Ammon's horn (tissue), 1 donor: ENCODE results near the gene ARAP2.
A peak's percentile ranks its signal among the peaks of the same experiment; 100 is the strongest.
"Not testable (repeated sequence)": the region's sequence is repeated elsewhere in the genome, so short reads cannot be mapped to it uniquely, and the experiment has no call there.

ENCODE experiments used
- DNase-seq: peaks from one replicate; pipeline ENCODE4 v3.0.0-alpha.2; 2016; ENCODE audit warnings: low spot score

The ARAP2 gene

DNA sequence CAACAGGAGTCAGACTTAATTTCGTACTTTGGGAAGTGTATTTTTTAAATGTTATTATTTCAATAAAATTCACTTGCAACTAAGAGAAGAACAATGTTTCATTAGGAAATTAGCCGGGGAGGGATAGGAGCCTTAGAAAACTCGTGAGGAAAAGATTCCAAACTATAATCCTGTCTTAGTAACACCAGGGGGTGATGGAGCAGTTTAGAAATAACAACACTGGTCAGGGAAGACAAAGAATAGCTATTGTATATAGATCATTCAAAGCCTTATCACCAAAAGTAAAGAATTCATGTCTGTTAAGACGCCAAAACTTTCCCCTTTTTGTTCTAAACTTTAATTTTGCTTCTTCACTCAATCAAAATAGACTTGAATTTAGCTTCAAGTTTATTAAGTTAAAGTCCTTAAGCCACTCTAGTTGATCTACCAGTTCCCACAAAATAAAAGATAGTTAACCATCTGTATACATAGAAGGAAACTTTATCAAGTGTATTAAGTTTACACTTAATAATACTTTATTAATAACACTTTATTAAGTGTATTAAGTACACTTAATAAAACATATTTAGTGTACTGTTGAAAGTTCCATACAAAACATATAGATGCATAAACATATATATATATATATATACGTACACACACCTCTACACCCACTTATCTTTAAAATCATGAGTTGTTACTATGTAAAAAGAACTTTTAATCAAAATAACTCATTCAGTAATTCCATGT lies 60.5 kb downstream of the ARAP2 start:
- no peak for DNase-seq

DNA sequence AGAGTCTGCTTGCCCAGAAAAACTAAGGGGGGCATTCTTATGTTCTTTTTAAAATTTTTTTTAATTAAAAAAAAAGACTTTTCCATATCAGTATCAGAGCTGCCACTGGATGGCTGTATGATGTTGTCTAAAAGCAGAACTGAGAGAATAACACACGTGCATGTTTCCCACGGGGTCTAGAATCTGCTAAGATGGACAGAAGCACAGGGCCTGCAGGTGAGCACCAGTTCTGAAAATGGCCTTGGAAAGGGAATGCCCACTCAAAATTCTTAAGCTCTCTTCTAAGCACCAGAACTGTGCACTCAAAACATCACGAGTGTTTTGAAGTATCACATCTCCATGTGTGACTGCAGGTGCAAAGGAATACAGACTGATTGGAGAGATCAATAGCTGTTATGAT lies 61.1 kb downstream of the ARAP2 start:
- no peak for DNase-seq

DNA sequence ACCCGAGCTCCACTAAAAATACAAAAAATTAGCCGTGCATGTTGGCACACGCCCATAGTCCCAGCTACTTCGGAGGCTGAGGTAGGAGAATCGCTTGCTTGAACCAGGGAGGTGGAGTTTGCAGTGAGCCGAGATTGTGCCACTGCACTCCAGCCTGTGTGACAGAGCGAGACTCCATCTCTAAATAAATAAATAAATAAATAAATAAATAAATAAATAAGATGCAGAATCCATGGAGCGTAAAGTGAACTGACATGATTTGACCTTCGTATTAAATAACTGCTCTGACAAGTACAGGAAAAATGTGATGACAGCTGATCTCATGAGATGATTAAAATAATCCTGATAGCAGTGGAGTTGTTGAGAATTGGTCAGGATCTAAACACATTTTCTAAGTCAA lies 62.0 kb downstream of the ARAP2 start:
- DNase-seq = not testable (repeated sequence)

DNA sequence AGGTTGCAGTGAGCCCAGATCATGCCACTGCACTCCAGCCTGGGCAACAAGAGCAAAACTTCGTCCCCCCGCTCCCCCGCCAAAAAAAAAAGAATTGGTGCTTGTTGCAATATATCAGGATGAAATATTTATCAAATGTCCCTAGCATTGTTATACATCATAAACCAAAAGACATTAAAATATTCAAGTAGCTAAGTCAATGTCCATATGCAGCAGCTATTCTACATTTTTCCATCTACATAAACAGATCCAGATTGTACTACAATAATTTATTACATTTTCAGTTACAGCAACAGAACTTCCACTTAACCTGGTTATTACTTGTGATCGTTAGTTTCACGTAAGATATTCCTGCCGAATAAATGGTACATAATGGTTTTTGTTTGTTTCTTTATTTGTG lies 64.1 kb downstream of the ARAP2 start:
- no peak for DNase-seq

DNA sequence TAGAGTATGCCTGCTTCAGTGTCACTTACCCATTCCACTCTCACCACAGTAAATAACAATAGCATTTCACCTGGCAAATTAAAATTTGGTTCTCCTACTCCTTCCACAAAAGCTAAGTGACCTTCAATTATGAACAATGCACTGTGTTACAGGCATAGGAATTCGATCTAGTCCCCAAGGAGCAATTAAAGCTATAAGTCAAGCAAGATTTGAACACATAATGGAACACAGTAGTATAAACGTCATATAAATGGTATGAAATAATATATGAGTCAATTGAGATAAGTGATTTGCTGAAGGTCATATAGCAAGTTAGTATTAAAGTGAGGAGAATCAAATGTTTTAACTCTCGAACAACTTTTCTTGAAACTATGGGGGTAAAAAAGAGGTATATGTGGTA lies 65.8 kb downstream of the ARAP2 start:
- no peak for DNase-seq

DNA sequence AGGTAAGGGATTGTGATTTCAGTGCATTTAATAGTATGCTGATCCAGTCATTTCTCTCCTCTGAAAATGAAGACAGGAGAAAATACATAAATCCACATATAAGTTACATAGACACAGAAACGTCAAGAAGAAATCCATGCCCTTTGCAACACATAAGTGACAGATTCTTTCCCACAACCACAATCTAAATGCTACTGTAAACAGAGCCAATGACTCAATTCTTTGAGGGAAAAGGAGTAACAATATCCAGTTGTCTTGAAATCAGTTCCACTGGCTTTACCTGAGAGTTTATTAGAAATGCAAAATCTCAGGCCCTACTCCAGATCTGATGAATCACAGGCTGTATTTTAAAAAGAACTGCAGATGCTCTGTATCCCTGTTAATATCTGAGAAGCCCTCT lies 66.4 kb downstream of the ARAP2 start:
- DNase-seq = no peak

DNA sequence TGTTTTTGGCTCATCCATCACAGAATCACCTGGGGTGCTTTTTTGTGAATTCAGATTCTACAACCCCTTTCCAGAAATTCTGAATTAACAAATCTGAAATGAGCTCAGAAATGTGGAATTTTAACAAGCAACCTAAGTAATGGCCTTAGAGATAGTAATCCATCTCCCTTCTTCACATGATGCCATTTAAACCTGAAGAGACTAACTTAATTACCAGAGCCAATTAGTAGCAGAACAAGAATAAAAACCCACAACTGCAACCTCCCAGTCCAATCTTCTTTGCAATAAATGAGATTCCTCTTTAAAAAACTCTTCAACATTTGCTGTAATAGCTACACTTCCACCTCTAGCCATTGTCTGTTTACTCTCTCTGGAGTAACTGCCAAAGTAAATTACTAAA lies 69.7 kb downstream of the ARAP2 start:
- no peak for DNase-seq

DNA sequence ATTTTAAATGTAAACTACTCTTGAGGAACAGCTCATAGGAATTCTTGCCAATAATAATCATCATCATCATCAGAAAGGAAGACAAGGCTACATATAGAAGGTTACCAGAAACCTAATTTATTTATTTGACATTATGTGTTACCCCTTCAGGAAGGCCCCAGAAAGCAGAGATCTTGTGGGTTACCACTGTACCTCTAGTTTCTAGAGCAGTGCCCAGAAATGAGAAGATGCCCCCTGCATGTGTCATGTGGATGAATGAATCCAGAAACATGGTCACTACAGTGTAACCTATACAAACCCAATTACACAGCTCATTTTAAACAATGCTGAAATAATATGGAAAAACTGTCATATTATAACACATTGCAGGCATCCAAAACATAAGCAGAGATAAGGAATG lies 70.4 kb downstream of the ARAP2 start:
- no peak for DNase-seq

DNA sequence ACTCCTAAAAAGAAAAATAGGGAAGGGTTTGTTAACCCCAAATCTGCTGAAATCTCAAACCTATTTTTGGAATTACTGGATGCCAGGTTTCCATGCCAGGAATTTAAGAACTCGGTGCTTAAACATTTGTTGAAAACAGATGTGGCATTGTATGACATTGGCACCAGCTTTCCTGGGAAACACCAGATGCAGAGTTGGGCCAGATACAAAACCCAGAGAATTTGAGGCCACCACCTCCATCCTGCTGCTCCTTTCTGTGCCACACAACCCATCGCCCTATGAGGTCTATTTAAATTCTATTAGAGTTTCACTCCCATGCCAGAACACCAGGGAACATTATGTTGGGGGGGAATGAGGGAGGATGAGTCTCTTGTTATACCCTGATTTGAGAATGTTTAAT lies 71.7 kb downstream of the ARAP2 start:
- DNase-seq = peak; percentile 76

DNA sequence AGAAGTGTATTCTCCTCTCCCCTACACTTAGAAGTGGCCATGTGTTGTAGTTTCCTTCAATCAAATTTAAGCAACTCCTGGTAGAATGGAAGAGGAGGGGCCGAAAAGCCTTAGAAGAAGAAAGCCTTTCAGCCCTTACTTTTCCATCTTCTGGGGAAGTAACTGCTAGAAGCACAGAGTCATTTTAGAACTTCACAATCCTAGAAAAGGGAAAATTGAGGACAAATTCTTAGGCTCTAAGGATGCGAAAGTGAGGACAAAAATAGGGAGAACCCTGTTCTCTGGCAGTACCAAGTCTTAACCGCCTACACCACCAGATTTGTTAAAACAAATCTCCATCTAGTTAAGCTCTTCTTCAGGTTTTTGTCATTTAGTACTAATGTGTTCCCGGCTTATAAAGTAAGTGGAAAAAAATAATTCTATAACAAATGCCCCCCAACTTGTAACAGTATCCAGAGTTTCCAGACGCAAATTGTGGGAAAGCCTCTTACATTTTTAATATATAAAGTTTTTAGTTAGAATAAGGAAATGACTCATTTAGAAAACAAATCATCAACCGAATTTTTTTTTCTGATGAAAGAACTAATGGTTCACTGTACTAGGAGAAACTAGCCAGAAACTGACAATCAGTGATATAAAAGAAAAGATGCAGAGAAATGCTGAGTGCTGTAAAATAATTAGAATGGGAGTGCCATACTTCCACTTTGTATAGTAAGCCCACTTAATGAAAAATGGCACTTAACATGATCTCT lies 76.0 kb downstream of the ARAP2 start:
- no peak for DNase-seq

DNA sequence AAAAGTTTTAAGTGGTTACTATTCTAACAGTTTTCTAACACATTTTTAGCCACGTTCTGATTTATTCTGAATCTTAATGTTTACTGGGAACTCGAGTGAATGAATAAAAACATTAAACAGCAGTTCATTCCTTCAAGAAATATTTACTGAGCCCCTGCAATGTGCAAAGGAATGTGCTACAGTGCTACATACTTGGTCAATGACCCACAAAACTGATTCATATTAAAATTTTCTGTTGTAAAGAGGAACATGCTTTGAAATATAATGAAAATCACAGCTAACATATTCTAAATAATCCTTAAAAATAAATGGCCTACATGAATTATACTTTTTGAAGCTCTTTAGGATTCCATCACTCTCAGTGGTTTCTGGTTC lies 78.7 kb downstream of the ARAP2 start:
- no peak for DNase-seq

DNA sequence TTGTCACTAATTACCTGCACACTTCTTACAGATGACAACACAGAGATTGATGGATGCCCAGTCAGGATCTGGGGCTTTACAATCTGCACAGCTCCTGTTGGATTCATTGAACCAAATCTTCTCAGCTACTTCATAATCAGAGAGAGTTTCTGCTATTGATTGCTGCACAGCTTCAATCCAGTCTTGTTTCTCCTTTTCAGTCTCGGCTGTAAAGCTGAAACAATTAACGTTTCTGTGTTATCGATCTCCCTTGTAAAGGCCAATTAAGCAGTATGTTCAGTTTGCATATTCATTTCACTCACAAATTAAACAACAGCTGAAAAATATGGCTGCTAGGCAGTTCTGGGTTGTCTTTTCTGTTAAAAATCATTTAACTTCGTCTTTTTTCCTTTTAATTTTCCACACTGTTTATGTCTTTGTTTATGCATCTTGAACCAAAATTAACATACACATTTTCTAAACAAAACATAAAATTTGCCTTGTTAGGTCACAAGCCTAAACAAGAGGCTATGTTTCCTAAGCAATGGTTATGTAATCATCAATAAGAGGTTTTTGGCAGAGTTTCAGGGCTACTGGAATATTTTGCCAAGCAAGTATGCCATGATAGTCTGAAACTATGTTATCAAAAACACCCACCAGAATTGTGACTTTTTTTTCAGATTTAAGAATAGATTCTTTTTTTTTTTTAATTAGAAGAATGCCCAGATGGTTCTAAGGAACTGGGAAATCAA lies 79.2 kb downstream of the ARAP2 start:
- peak; percentile 50 for DNase-seq

DNA sequence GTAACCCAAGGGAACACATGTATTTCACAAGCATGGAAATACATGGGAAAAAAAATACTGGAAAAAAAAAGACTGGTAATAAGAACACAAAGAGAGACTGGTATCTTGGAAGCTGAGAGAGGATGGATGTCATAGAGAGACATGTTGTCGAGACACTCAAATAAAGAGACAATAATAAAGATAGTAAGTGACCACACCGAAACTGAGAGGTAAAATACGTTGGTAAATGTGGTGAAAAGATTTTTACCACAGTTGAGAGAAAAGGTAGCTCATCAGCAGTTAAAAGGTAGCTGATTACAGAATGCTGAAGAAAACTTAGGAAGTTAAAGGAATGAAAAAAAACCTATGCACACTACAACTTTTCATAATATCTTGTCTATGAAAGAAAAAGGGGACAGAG lies 81.1 kb downstream of the ARAP2 start:
- DNase-seq = no peak

DNA sequence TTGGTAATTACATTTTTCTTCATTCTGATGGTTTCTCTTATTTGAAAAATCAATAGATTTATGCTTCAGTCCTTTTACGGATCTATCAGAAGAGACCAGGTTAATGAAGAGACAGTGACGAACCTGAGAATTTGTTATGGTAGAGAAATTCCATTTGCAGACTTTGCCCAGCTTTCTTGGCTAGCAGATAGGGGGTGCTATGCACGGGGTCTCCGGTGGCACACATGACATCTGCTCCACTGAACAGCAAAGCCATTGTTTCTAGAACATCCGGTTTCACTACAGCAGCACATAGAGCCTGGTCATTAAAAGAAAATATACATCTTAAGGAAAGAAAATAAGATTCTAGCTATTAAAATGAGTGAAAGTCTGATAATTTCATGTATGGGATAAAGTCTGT lies 85.1 kb downstream of the ARAP2 start:
- peak; percentile 22 for DNase-seq

DNA sequence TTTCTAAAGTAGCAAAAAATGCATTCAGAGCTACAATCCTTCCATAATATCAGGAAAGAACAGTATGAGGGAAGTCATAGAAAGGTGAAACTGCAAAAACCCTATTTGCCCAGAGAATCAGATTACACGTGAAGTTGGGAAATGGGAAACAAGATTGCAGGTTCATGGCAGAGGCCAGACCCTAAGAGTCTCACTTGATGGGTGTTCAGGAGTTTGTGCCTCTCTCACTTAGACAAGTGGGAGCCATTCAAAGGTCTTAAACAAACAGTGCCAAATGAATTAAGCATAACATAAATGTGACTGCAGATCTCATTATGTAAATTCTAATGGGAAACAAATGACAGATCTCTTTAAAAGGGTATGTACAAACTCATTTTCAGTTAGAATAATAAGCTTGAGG lies 91.6 kb downstream of the ARAP2 start:
- no peak for DNase-seq

DNA sequence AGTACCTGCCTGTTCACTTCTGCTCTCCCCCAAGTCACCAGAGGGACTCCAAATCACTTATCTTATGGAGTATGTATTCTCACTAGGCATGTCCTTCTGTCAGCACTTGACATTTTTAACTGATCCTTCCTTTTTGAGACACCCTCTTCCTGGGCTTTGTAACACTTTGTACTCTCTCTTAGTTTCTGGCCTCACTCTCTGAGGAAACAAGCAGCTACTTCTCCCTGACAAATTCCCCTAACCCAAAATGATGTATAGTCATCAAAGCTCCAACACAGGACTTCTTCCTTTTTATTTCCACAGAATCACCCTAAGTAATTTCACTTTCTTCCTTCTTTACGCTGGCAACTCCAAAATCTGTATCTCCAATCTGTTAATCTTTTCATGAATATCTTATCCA lies 101.8 kb downstream of the ARAP2 start:
- no peak for DNase-seq

DNA sequence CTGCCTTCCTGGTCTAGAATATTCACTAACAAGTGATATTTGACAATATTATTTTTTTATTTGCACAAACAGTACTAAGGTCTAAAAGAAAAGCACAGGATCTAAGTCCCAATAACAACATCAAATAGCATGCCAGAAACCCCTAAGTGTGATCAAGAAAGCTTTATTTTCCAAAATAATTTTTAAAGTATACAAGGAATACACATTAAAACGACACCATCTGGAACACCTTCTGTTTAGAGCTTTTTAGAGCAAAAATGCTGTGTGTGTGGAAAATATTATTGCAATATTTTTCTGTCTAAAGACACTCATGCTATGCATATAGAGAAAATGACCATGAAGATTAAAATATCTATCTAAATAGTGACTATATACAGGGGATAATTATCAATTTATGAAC lies 103.1 kb downstream of the ARAP2 start:
- DNase-seq = no peak

DNA sequence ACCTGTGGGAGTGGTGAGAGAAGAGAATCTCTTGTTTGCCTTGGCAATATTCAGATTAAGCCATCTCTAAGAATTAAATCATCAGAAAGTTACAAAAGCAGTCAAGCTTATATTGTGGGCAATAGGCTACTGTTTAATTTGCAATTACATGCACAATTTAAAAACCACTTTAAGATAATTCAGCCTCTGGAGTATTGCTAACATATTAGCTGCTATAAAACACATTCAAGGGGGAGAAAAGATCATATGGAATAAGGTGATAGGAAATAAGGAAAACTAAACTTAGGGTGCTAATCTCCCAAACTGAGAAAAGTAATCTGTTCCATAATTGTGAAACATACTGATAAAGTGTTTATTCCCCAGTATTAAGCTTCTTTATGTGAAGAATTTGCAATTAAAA lies 103.9 kb downstream of the ARAP2 start:
- DNase-seq = no peak

DNA sequence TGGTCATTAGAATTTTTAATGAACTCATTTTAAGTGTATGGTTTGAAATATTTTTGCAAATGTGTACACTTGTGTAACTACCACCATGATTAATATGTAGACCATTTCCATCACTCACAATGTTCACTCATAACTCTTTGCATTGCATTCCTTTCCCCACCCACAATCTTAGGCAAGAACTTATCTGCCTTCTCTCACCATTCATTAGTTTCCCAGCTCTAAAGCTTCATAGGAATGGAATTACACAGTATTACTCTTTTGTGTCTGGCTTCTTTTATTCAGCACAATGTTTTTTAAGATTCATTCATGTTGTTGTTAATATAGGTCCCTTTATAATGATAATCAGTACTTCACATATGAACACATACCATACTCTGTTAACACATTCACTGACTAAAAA lies 106.1 kb downstream of the ARAP2 start:
- DNase-seq = no peak

DNA sequence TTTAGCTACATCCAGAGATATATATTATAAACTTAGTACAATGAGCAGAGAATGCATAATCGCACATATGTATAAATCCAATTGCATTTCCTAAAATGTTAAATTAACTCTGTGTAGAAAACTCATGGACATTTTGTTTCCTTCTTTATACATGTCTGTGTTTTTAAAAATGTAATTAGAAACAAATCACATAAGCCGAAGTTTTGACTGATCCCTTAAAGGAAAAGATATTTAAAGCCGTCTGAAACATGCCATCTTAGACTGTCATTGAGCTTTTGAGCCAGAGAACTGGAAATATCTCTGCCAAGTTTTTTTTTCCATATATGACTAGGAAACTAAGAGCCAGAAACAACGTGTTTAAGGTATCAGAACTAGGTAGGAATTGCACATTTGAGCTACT lies 107.0 kb downstream of the ARAP2 start:
- no peak for DNase-seq

DNA sequence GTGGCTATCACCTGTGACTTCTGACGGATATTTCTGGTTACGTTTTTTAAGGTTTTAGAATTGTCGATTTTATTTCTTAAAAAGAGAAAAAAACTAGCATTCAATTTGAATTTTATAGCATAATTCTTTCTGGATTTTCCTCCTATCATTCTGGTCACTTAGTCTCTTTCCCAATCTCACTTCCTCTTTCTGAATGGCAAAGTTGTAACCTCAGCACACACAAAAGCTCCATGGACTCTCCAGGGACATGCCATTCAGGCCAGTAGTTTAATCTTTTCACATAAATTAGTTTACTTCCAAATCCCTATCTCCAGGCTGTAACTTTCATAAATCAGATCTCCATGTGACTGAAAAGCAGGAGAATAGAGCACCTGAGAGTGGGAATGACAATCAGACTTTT lies 110.7 kb downstream of the ARAP2 start:
- peak; percentile 8 for DNase-seq

DNA sequence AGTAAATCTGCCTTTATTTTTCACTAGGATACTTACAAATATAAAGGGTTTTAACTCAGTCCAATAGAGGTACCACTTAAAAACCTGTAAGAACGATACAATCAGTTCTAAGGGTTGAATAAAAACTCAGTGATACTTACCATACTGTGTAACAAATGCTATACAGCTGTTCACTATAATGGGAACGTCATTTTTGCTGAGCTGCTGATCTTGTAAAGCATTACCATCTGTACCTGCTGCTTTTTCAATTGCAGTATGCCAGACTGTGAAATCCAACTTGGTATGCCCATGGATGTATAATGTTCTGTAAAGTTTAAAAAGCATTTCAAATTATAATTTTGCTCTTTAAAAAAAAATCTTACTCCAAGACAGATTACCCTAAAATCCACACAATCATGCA lies 111.2 kb downstream of the ARAP2 start:
- no peak for DNase-seq

DNA sequence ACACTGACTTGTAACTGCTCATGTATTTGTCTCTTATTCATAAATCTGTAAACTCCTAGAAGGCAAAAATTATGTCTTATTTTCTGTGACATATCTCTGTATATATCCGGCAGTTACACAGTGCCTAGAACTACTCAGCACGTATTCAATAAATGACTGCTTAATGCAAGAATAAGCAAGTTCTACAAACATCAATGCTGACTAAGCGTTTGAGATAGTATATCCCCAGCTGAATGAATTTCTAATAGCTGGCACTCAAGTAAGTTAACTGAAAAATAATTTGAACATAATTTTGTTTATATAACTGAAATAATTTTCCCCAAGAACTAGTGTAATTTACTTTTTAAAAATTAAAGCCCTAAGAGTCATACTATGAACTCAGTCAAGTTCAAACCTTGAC lies 113.7 kb downstream of the ARAP2 start:
- no peak for DNase-seq
